Left lung (tissue), 10 donors: Measurements from ENCODE around the gene CPT1C. TPM values are rescaled to one million over a fixed set of nuclear protein-coding genes. Genes with fewer than 3 reads are reported as not detected.

Experiments
- ATAC-seq: fragments of 200-7000 bp; cut with Tn5 transposase; one replicate; pipeline ENCODE4 v1.9.1; 2020; ENCODE audit warnings: moderate library complexity
- DNase-seq, 4 donors: peaks; one replicate each; pipeline ENCODE4 v3.0.0-alpha.2; 2013 to 2020
- H3K27ac ChIP-seq, 2 donors: fragments of 200-600 bp; sonication (generic) in 1 of 2; one replicate each; pipeline versions ENCODE4 v1.5.0 to v1.8.0; 2020 to 2021
- H3K27me3 ChIP-seq, 2 donors: fragments of 200-600 bp; sonication (generic) in 1 of 2; one replicate each; pipeline versions ENCODE4 v1.5.0 to v1.8.0; 2020 to 2021
- H3K36me3 ChIP-seq, 2 donors: fragments of 200-600 bp; sonication (generic) in 1 of 2; one replicate each; pipeline versions ENCODE4 v1.5.0 to v1.8.0; 2020 to 2021
- H3K4me1 ChIP-seq, 2 donors: fragments of 200-600 bp; one replicate each; pipeline ENCODE4 v1.8.0; 2021
- H3K4me3 ChIP-seq, 2 donors: fragments of 200-600 bp; sonication (generic) in 1 of 2; one replicate each; pipeline versions ENCODE4 v1.5.0 to v1.8.0; 2020 to 2021; ENCODE audit warnings: mild to moderate bottlenecking in 1 of 2
- H3K9me3 ChIP-seq, 2 donors: fragments of 200-600 bp; sonication (generic) in 1 of 2; one replicate each; pipeline versions ENCODE4 v1.5.0 to v1.8.0; 2020 to 2021
- CTCF ChIP-seq, 2 donors: fragments of 200-600 bp; sonication (generic) in 1 of 2; IDR thresholded peaks; one replicate each; pipeline versions ENCODE4 v1.5.0 to v1.8.0; 2021; ENCODE audit warnings: antibody characterized with exemption in 2 of 2
- intact Hi-C, 2 donors: fragments of 100-400 bp; cut with DNase I; formaldehyde crosslinking; loops; one replicate each; pipeline versions ENCODE4 v1.11.2 to v1.14.2; 2022
- polyA plus RNA-seq, 6 donors: library from polyadenylated mRNA; unstranded; fragments of 120-200 nt; gene quantifications; one replicate each; pipeline ENCODE4 v1.2.1, GENCODE V29; 2013; ENCODE audit not compliant: insufficient read length in 6 of 6
- total RNA-seq, 2 donors: library from RNA; stranded (reverse); fragmentation: NEBNext Ultra II Directional; extraction: Animal tissue kit (Norgen Biotek cat#: 25700); gene quantifications; one replicate each; pipeline ENCODE4 v1.2.1, GENCODE V29; 2021
- donor health status: DM: no; HTN: yes; CAD: no.
- donor health status: DM: no; HTN: no; CAD: no.

CPT1C gene
- total and polyA plus RNA-seq, 8 donors: 6.2 to 37.3 (median 29.0) TPM

GRCh38 chr19:49682274-49682673 is 8.6 kb upstream of the CPT1C start:
- peaks cover 15 to 40% of the 10 kb centered on the region in 2 donors for H3K4me1 ChIP-seq
- ATAC-seq: no peak
- DNase-seq: no peak
- no peak for TF ChIP-seq CTCF (IDR thresholded peaks at IDR 0.05)
- H3K4me3 ChIP-seq: no peak overlapping the region
- intact Hi-C loops: no loop called here
- no peaks in the 10 kb centered on the region for H3K27me3 ChIP-seq
- H3K9me3 ChIP-seq: no peaks in the 10 kb centered on the region
- H3K27ac ChIP-seq: no peak overlapping the region
- H3K36me3 ChIP-seq: peaks cover 0 to 69% of the 10 kb centered on the region in 2 donors

- peaks cover 12 to 30% of the 10 kb centered on the region in 2 donors for H3K4me1 ChIP-seq
- TF ChIP-seq CTCF (IDR thresholded peaks at IDR 0.05): no peak
- no peak for DNase-seq
- ATAC-seq: no peak
- H3K4me3 ChIP-seq: no peak overlapping the region
- intact Hi-C loops: no loop called here
- no peak overlapping the region for H3K27ac ChIP-seq
- H3K9me3 ChIP-seq: no peaks in the 10 kb centered on the region
- peaks cover 0 to 1% of the 10 kb centered on the region in 2 donors for H3K27me3 ChIP-seq
- H3K36me3 ChIP-seq: peaks cover 0 to 81% of the 10 kb centered on the region in 2 donors
These were observed 7.1 kb upstream of the CPT1C start for GRCh38 chr19:49683814-49684250.

- intact Hi-C loops: no loop called here
- peak in 1 of 2 donors; percentile 9 for TF ChIP-seq CTCF (IDR thresholded peaks at IDR 0.05)
- DNase-seq: peak in 1 of 4 donors; percentile 79
- Histone ChIP-seq H3K9me3 (no peaks in the 10 kb centered on the region), H3K4me1 (peaks cover 8 to 30% of the 10 kb centered on the region in 2 donors), H3K4me3 (no peak overlapping the region), H3K27me3 (peaks cover 0 to 7% of the 10 kb centered on the region in 2 donors), H3K27ac (no peak overlapping the region), H3K36me3 (peaks cover 0 to 81% of the 10 kb centered on the region in 2 donors)
- no peak for ATAC-seq
These were observed 6.5 kb upstream of the CPT1C start for GRCh38 chr19:49684251-49684982.

GRCh38 chr19:49684983-49685553 is 5.8 kb upstream of the CPT1C start:
- DNase-seq (no peak), ATAC-seq (no peak)
- peaks cover 13 to 30% of the 10 kb centered on the region in 2 donors for H3K4me1 ChIP-seq
- no peak for TF ChIP-seq CTCF (IDR thresholded peaks at IDR 0.05)
- H3K27ac ChIP-seq: no peak overlapping the region
- no peaks in the 10 kb centered on the region for H3K9me3 ChIP-seq
- peaks cover 0 to 81% of the 10 kb centered on the region in 2 donors for H3K36me3 ChIP-seq
- no peak overlapping the region for H3K4me3 ChIP-seq
- H3K27me3 ChIP-seq: peaks cover 0 to 14% of the 10 kb centered on the region in 2 donors
- intact Hi-C loops: no loop called here

GRCh38 chr19:49685845-49686332 is 5.0 kb upstream of the CPT1C start:
- intact Hi-C loops: no loop called here
- H3K36me3 ChIP-seq: peaks cover 0 to 76% of the 10 kb centered on the region in 2 donors

More at GRCh38 chr19:49685845-49686332, 5.0 kb upstream of the CPT1C start:
- Histone ChIP-seq H3K4me1 (peaks cover 14 to 30% of the 10 kb centered on the region in 2 donors), H3K27ac (peak overlapping the region in 1 of 2 donors; percentile 62), H3K4me3 (peak overlapping the region in 1 of 2 donors; percentile 18), H3K27me3 (peaks cover 1 to 22% of the 10 kb centered on the region in 2 donors), H3K9me3 (no peaks in the 10 kb centered on the region)
- DNase-seq: no peak
- no peak for ATAC-seq
- no peak for TF ChIP-seq CTCF (IDR thresholded peaks at IDR 0.05)
